ENCODE data around the gene GFRA1. TPM values are rescaled to one million over a fixed set of nuclear protein-coding genes. Genes with fewer than 3 reads are reported as not detected.

GFRA1 gene
- total RNA-seq, 1 donor from 2014 or later, result 4.2 TPM

DNA sequence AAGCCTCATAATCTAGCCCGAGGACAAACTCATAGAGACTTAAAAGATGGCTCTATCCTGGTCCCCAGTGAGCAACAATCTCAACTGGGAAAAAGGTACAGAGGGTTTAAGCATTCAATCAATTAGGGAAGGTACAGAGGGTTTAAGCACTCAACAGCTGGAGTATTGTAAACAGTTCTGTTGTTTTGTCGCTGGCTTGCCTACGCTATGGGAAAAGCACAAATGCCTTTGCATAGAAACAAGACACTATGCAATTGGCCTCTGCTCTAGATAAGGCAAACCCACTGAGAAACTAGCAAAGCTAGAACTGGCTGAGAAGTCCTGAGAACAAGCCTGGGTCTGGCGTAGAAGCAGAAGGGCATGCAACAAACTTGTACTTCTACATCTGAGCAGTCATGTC, 69.3 kb downstream of the GFRA1 start:
- no peaks in the 10 kb centered on the region for H3K9me3 Mint-ChIP-seq (ENCODE audit: unreplicated experiment)
- no peak for DNase-seq (ENCODE audit: low spot score)
- H3K27ac Mint-ChIP-seq (ENCODE audit: unreplicated experiment), result no peak overlapping the region
- peaks cover 7% of the 10 kb centered on the region for H3K27me3 Mint-ChIP-seq (ENCODE audit: unreplicated experiment)
- peaks cover under 1% of the 10 kb centered on the region for H3K4me1 Mint-ChIP-seq (ENCODE audit: unreplicated experiment)
- H3K36me3 Mint-ChIP-seq (ENCODE audit: low read depth, unreplicated experiment), result no peaks in the 10 kb centered on the region
- H3K4me3 Mint-ChIP-seq (ENCODE audit: unreplicated experiment), result no peak overlapping the region
- TF ChIP-seq, protein P1, sequence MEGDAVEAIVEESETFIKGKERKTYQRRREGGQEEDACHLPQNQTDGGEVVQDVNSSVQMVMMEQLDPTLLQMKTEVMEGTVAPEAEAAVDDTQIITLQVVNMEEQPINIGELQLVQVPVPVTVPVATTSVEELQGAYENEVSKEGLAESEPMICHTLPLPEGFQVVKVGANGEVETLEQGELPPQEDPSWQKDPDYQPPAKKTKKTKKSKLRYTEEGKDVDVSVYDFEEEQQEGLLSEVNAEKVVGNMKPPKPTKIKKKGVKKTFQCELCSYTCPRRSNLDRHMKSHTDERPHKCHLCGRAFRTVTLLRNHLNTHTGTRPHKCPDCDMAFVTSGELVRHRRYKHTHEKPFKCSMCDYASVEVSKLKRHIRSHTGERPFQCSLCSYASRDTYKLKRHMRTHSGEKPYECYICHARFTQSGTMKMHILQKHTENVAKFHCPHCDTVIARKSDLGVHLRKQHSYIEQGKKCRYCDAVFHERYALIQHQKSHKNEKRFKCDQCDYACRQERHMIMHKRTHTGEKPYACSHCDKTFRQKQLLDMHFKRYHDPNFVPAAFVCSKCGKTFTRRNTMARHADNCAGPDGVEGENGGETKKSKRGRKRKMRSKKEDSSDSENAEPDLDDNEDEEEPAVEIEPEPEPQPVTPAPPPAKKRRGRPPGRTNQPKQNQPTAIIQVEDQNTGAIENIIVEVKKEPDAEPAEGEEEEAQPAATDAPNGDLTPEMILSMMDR (IDR thresholded peaks at IDR 0.05; ENCODE audit: unreplicated experiment), result no peak

DNA sequence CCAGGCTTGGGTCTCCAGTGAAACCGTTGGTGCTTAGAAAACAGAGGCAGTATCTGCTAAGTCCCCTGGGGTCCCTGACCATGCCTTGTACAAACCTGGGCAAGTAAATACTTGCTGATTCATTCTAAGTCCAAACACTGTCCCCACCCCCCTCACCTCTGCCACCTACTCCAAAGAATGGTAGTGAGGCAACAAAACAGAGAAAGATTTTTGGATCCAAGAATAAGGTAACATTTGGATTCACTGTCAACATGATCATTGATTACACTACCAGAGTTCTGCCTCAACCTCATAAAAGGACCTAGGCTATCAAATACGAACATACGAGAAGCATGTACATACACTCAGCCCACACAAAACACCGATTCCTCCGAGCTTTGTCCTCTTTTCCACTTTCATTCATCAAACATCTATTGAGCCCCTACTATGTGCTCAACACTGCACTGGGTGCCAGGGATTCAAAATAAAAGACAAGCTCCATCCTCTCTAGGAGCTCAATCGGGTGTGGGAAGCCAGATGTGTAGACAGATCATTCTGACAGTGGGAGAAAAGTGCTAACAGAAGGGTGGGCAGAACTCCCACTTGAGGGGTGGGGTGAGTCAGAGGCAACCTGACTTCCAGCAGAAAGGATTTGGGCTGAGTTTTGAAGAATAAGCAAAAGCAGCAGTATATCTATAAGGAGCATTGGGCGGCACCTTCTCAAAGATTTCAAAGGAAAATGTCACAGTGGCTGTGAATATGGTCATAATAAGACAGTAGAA, 71.2 kb downstream of the GFRA1 start:
- no peak overlapping the region for H3K4me3 Mint-ChIP-seq (ENCODE audit: unreplicated experiment)
- no peak for DNase-seq (ENCODE audit: low spot score)

DNA sequence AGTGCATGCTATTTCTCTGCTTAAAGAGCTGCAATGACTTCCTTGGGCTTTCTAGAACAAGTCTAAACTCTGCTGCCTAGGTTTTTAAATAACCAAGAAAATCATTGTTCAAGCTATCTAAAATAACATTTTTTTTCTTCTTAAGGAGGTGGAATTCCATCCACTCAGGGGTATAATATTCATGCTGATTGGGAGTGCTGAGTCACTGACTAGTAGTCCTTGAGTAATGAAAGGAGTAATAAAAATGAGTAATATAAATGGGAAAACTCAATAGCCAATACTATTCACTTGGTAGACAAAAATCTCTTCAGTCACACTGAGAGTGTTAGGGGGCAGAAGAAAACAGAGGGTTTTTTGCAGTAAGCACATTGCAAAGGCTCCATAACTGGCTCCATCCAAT, 72.0 kb downstream of the GFRA1 start:
- Mint-ChIP-seq H3K4me3 (ENCODE audit: unreplicated experiment) (no peak overlapping the region), H3K9me3 (ENCODE audit: unreplicated experiment) (no peaks in the 10 kb centered on the region), H3K4me1 (ENCODE audit: unreplicated experiment) (peaks cover 3% of the 10 kb centered on the region), H3K27ac (ENCODE audit: unreplicated experiment) (no peak overlapping the region), H3K27me3 (ENCODE audit: unreplicated experiment) (peaks cover 7% of the 10 kb centered on the region), H3K36me3 (ENCODE audit: low read depth, unreplicated experiment) (no peaks in the 10 kb centered on the region)
- TF ChIP-seq, protein P1 (IDR thresholded peaks at IDR 0.05; ENCODE audit: unreplicated experiment), result no peak
- no peak for DNase-seq (ENCODE audit: low spot score)

More for the DNA sequence above, 71.2 kb downstream of the GFRA1 start:
- H3K27ac Mint-ChIP-seq (ENCODE audit: unreplicated experiment), result no peak overlapping the region
- H3K27me3 Mint-ChIP-seq (ENCODE audit: unreplicated experiment), result peaks cover 7% of the 10 kb centered on the region
- TF ChIP-seq, protein P1 (IDR thresholded peaks at IDR 0.05; ENCODE audit: unreplicated experiment), result no peak
- H3K9me3 Mint-ChIP-seq (ENCODE audit: unreplicated experiment), result no peaks in the 10 kb centered on the region
- H3K36me3 Mint-ChIP-seq (ENCODE audit: low read depth, unreplicated experiment), result no peaks in the 10 kb centered on the region
- peaks cover 3% of the 10 kb centered on the region for H3K4me1 Mint-ChIP-seq (ENCODE audit: unreplicated experiment)

DNA sequence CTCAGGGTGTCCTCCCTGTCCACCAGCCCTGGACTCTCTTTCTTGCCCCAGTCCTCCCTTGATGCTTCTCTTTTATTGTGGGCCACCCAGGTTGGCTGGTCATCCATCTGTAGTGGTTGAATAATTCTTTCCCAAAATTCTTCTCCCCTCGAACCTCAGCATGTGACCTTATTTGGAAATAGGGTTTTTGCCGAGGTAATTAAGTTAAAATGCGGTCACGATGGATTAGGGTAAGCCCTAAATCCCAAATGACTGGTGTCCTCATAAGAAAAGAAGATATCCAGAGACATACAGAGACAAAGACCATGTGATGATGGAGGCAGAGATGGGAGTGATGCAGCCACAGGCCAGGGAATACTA, 74.3 kb downstream of the GFRA1 start:
- H3K4me3 Mint-ChIP-seq (ENCODE audit: unreplicated experiment), result no peak overlapping the region
- peaks cover 7% of the 10 kb centered on the region for H3K27me3 Mint-ChIP-seq (ENCODE audit: unreplicated experiment)
- peaks cover 3% of the 10 kb centered on the region for H3K36me3 Mint-ChIP-seq (ENCODE audit: low read depth, unreplicated experiment)
- H3K9me3 Mint-ChIP-seq (ENCODE audit: unreplicated experiment), result no peaks in the 10 kb centered on the region
- H3K27ac Mint-ChIP-seq (ENCODE audit: unreplicated experiment), result no peak overlapping the region
- DNase-seq (ENCODE audit: low spot score), result no peak
- TF ChIP-seq, protein P1 (IDR thresholded peaks at IDR 0.05; ENCODE audit: unreplicated experiment), result no peak
- H3K4me1 Mint-ChIP-seq (ENCODE audit: unreplicated experiment), result peaks cover 3% of the 10 kb centered on the region

DNA sequence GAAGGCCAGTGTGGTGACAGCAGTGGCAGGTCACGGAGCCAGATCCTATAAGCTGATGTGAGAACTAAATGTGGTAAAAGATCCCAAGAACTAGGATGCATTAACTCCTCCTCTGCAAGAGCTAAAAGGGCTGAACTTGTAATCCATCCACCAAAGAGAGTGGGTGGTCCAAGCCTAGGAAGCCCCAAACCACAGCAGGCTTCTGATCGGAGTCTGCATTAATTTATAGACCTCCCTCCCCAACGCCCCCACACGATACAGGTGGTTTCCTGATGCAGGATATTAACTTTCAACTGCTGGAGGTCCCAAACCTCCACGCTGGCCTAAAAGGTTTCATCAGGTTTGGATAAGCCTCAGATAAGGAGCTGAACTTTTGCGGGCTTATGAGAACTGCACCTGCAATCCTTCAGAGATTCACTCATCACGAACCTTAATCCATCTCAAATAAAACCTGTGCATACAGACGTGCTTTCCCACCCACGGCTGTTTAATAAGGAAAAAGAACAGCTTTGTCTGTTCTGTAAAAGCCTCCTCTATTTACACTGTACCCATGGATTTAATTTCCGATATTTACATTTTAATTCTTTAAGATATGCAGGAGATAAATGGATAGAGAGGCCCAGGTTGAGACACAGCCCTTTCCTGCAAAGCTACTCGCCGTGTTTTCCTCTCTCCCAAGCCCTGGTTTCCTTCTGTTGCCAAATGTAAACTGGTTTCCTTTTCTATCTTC, 74.9 kb downstream of the GFRA1 start:
- H3K36me3 Mint-ChIP-seq (ENCODE audit: low read depth, unreplicated experiment), result peaks cover 3% of the 10 kb centered on the region
- H3K27me3 Mint-ChIP-seq (ENCODE audit: unreplicated experiment), result peaks cover 7% of the 10 kb centered on the region
- no peak overlapping the region for H3K27ac Mint-ChIP-seq (ENCODE audit: unreplicated experiment)
- peaks cover 3% of the 10 kb centered on the region for H3K4me1 Mint-ChIP-seq (ENCODE audit: unreplicated experiment)
- H3K4me3 Mint-ChIP-seq (ENCODE audit: unreplicated experiment), result no peak overlapping the region
- TF ChIP-seq, protein P1 (IDR thresholded peaks at IDR 0.05; ENCODE audit: unreplicated experiment), result no peak
- H3K9me3 Mint-ChIP-seq (ENCODE audit: unreplicated experiment), result no peaks in the 10 kb centered on the region
- DNase-seq (ENCODE audit: low spot score), result no peak

All from endothelial cell (in vitro differentiated cells).